Stimulated activated CD4-positive, alpha-beta T cell treated with anti-CD3 and anti-CD28 coated beads, Interleukin-4, amount 100 ng/mL, for 1 hour (primary cell): Measurements from ENCODE around the gene KCNB1.

ENCODE experiments used
- DNase-seq: peaks from one replicate; pipeline ENCODE4 v3.0.0-alpha.2; 2020

KCNB1 gene

GRCh38 chr20:49496553-49497397, 14.3 kb upstream of the KCNB1 start:
- no peak for DNase-seq

GRCh38 chr20:49496043-49496442, 13.6 kb upstream of the KCNB1 start:
- DNase-seq, result no peak

- no peak for DNase-seq
Observed at GRCh38 chr20:49490689-49491088, 8.2 kb upstream of the KCNB1 start.

DNA sequence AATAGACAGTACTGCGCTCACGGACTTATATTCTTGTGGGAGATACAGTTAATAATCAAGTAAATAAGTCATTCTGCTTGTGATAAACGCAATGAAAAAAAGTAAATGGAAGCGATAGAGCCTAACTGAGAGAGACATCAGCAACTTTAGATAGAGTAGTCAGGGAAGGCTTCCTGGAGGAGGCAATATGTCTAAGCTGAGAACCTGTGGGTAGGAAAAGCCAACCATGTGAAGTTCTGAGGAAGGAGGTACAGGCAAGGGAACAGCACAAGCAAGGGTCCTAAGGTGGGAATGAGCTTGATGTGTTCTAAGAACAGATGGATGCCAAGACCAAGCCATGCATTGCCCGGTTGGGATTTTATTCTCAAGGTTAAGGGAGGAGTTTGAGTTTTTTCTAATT, 7.2 kb upstream of the KCNB1 start:
- no peak for DNase-seq

- DNase-seq, result no peak
Observed at GRCh38 chr20:49486064-49486463, 3.6 kb upstream of the KCNB1 start.

GRCh38 chr20:49485563-49485962, 3.1 kb upstream of the KCNB1 start:
- DNase-seq, result no peak

DNA sequence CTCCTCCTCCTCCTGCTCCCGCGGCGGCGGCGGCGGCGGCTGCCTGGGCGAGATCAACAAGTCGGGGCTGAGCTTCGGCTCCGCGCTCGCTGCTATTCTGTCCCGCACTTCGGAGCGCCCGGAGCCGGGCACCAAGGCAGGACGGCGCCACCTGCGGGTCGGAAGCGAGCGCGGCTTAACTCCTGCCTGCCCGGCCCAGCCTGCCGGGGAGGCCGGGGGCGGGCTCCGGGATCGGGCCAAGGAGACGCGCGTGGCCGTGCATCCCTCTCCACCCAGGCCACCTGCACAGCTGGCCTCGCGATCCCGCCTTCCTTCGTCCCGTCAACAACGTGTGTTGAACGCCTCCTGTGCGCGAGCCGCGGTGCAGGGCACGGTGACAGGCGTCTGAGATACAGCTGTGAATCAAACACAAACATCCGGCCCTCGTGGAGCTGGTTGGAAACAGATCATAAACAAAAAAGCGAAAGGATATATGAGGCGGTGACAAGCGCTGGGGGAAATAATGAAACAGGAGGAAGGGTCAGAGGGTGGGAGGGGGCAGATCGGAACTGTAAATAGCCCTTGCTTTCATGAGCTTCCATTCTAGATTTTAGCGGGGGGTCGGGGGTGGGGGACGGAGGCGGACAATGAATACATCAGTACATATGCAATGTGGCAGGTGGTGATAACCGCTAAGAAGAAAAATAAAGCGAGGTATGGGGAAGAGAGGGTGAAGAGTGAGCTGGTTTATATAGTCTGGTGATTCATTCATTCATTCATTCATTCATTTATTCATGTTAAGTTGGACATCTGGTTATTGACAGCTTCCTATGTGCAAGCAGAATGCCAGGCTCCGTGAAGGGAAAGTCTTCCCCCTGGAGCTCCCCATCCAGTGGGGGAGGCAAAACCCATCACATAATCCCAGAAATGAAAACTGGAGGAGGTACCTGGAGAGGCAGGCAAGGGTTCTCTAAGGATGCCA, 2.0 kb upstream of the KCNB1 start:
- peak; percentile 69 for DNase-seq

GRCh38 chr20:49483696-49484123, 1.2 kb upstream of the KCNB1 start:
- no peak for DNase-seq

GRCh38 chr20:49483018-49483695, 689 bp upstream of the KCNB1 start:
- no peak for DNase-seq

GRCh38 chr20:49482173-49482572, 295 bp downstream of the KCNB1 start:
- no peak for DNase-seq

DNA sequence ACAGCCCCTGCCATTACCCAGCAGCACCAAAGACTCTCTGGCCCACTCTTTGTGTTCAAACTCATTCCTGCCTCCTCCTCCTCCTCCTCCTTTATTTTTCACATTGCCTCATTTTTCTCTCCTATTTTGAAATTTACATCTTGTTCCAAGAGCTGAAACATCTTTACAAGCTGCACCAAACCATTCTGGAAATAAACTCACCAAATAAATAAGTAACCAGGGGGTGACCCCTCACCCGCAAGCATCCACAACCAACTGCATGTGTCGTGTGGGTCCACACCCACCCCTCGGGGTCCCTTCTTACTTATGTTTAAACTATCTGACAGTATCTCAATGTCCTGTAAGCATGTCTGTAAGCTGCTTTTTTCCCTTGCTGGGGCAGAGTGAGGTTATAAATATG, 1.4 kb downstream of the KCNB1 start:
- DNase-seq, result no peak

- no peak for DNase-seq
Observed at GRCh38 chr20:49480236-49480635, 2.2 kb downstream of the KCNB1 start.

DNA sequence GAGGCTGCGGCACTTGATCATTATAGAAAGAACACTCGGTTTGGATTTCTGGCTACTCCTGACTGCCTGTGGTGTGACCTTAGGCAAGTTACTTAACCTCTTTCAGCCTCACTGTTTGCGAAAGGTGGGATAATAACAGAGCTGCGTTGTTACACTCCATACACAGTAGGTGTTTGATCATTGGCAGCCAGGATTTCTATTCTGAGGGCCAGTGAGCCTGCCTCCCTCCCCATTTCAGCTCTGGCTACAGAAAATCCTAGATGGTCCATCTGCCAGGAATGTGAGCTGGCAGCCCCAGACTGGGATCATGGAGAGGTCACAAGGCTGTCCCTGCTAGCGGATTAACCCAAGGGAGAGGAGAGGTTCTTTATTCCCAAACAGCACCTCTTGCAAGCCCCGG, 2.7 kb downstream of the KCNB1 start:
- no peak for DNase-seq

GRCh38 chr20:49478754-49479689, 3.4 kb downstream of the KCNB1 start:
- DNase-seq, result no peak

GRCh38 chr20:49478266-49478665, 4.2 kb downstream of the KCNB1 start:
- DNase-seq, result no peak

DNA sequence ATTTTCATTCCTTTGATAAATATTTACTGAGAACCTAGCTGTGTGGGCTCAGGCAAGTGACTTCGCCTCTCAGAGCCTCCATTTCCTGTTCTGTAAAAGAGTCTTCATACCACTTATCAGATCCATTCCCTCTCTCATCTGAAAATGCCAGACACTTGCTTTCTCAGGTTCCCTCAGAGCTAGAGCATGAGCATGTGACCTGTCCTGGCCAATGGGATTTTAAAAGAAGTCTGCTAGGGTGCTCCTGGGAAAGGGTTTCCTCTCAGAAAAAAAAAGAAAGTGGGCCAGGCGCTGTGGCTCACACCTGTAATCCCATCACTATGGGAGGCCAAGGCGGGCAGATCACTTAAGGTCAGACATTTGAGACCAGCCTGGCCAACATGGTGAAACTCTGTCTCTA, 5.3 kb downstream of the KCNB1 start:
- no peak for DNase-seq

GRCh38 chr20:49476016-49476355, 6.5 kb downstream of the KCNB1 start:
- no peak for DNase-seq

DNA sequence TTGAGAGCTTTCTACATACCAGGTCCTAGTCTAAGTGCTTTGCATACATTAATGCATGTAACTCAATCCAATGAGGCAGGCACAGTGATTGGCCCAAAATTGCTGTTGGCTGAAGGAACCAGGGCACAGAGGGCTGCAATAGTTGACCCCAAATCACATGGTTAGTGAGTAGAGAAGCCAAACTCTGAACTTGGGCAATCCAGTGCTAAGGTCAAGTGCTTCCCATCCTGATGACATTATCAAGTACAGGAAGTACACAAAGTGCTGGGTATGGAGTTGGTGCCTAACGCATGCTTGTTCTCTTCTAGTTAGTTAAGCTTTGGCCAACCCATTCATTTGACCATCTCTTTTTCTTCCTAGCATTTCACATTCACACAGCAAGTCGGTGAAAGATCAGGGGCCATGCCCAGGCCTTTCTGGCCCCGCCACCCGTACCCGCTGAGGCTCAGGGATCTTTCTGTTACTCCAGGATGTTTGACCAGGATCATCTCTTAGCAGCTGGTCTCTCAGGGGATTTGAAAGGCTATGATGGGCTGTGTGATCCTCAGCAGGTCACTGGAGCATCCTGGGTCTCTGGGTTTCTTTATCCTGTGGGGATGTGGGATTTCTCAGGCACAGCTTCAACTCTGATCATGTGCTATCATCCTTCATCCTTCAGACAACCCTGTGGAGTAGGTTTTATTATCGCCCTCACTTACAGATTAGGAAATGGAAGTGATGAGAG, 7.0 kb downstream of the KCNB1 start:
- DNase-seq, result no peak

GRCh38 chr20:49471397-49471796, 11.1 kb downstream of the KCNB1 start:
- no peak for DNase-seq

DNA sequence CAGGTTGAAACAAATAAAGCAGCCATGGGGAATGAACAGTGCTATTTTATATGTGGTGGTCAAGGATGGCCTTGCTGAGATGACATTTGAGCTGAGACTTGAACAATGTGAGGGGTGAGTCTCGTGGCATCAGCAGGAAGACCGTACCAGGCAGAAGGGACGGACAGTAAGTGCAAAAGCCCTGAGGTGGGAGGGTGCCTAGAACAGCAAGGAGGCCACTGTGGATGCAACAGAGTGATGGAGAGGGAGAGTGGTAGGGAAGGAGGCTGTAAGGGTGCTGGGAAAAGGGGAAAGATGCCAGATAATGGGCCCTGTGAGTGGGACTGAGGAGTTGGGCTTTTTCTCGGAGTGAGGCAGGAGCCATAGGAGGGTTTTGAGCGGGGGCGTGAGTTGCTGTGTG, 11.5 kb downstream of the KCNB1 start:
- no peak for DNase-seq

- no peak for DNase-seq
Observed at GRCh38 chr20:49469060-49469459, 13.4 kb downstream of the KCNB1 start.

GRCh38 chr20:49468412-49468811, 14.1 kb downstream of the KCNB1 start:
- DNase-seq, result no peak
